Measurements from ENCODE around the gene CEP57.

- TF ChIP-seq CTCF (IDR thresholded peaks at IDR 0.05): no peak
- no peak for TF ChIP-seq POLR2A (IDR thresholded peaks at IDR 0.05)
- no peak for TF ChIP-seq EP300 (IDR thresholded peaks at IDR 0.05)
- no peak for TF ChIP-seq POLR2AphosphoS5 (IDR thresholded peaks at IDR 0.05)
Measured at GRCh38 chr11:95791709-95792033, 1.4 kb downstream of the CEP57 start.
